Activated CD4-positive, alpha-beta T cell treated with anti-CD3 and anti-CD28 coated beads, Interleukin-2, amount 10 ng/mL, durations not matched to agents 7 days and 5 days (primary cell): Measurements from ENCODE around the gene KIF22. TPM values are rescaled to one million over a fixed set of nuclear protein-coding genes. Genes with fewer than 3 reads are reported as not detected.

ENCODE experiments used
- CTCF ChIA-PET: fragments of 350-600 bp; sonication (Branson Sonifier 250); formaldehyde crosslinking; loops from one replicate; lab custom pipeline; 2021; ENCODE audit warnings: antibody characterized with exemption; lab: Charles Lee
- POLR2A ChIA-PET: fragments of 350-600 bp; sonication (Branson Sonifier 250); formaldehyde crosslinking; loops from one replicate; lab custom pipeline; 2021; ENCODE audit warnings: antibody characterized with exemption; lab: Charles Lee
- DNase-seq: peaks from one replicate; pipeline ENCODE4 v3.0.0-alpha.2; 2020
- H3K27ac Mint-ChIP-seq: one replicate; pipeline ENCODE4 v1.8.0; 2021; ENCODE audit warnings: mild to moderate bottlenecking, moderate library complexity, mixed read lengths
- H3K27me3 Mint-ChIP-seq: one replicate; pipeline ENCODE4 v1.8.0; 2021; ENCODE audit warnings: mixed read lengths
- H3K36me3 Mint-ChIP-seq: one replicate; pipeline ENCODE4 v1.8.0; 2021; ENCODE audit warnings: low read depth, mixed read lengths
- H3K4me1 Mint-ChIP-seq: one replicate; pipeline ENCODE4 v1.8.0; 2021; ENCODE audit warnings: mixed read lengths
- H3K4me3 Mint-ChIP-seq: one replicate; pipeline ENCODE4 v1.8.0; 2021; ENCODE audit warnings: mild to moderate bottlenecking, moderate library complexity, mixed read lengths
- H3K9me3 Mint-ChIP-seq: one replicate; pipeline ENCODE4 v1.8.0; 2021; ENCODE audit warnings: mixed read lengths
- total RNA-seq, 2 experiments: library from RNA; stranded (reverse); gene quantifications; one replicate each; pipeline ENCODE4 v1.2.3, GENCODE V29; 2021

KIF22 gene
- total RNA-seq, 2 experiments from 2014 or later = 244 to 253 TPM

- CTCF ChIA-PET = interaction anchor here (0.7 to 1.3 kb wide), 3 partner anchors 9 to 155 kb away, joined by 3 read pairs; no protein-coding TSS in a partner anchor
- H3K4me3 Mint-ChIP-seq = no peak overlapping the region
- no peaks in the 10 kb centered on the region for H3K9me3 Mint-ChIP-seq
- H3K36me3 Mint-ChIP-seq = peaks cover 21% of the 10 kb centered on the region
- peak overlapping the region; percentile 46 for H3K27ac Mint-ChIP-seq
- DNase-seq = no peak
- H3K27me3 Mint-ChIP-seq = no peaks in the 10 kb centered on the region
- no peaks in the 10 kb centered on the region for H3K4me1 Mint-ChIP-seq
- POLR2A ChIA-PET = no interaction called here
Measured at GRCh38 chr16:29854520-29855100, 64.1 kb downstream of the KIF22 start.

Other genes with a start within 250 kb of the KIF22 start
- gene SPN, start 127.5 kb upstream of the KIF22 start, total RNA-seq = 100 to 1,000 TPM; 351 to 357 TPM
- 1 to 10 TPM; 3.9 to 4.8 TPM for gene QPRT, start 111.6 kb upstream of the KIF22 start, total RNA-seq
- gene C16orf54, start 44.8 kb upstream of the KIF22 start, total RNA-seq = 10 to 100 TPM; 88.3 to 92.3 TPM
- gene ZG16, start 12.5 kb upstream of the KIF22 start, total RNA-seq = not detected
- 100 to 1,000 TPM; 528 to 590 TPM for gene MAZ, start 15.8 kb downstream of the KIF22 start, total RNA-seq
- 1 to 10 TPM in 1 of 2 experiments, under 1 TPM in 1; 0.98 to 1.3 TPM for gene PRRT2, start 21.4 kb downstream of the KIF22 start, total RNA-seq
- 10 to 100 TPM; 26.8 to 29.6 TPM for gene PAGR1, start 25.4 kb downstream of the KIF22 start, total RNA-seq
- gene MVP, start 29.7 kb downstream of the KIF22 start, total RNA-seq = 100 to 1,000 TPM; 177 to 187 TPM
- gene CDIPT, start 72.5 kb downstream of the KIF22 start, total RNA-seq = 10 to 100 TPM; 62.5 to 82.1 TPM
- not detected for gene SEZ6L2, start 108.8 kb downstream of the KIF22 start, total RNA-seq
- gene ASPHD1, start 109.7 kb downstream of the KIF22 start, total RNA-seq = not detected
- 10 to 100 TPM; 28.4 to 36.1 TPM for gene KCTD13, start 135.5 kb downstream of the KIF22 start, total RNA-seq
- 10 to 100 TPM; 57.8 to 60.5 TPM for gene TMEM219, start 171.3 kb downstream of the KIF22 start, total RNA-seq
- gene TAOK2, start 183.1 kb downstream of the KIF22 start, total RNA-seq = 10 to 100 TPM; 47.7 to 48.8 TPM
- gene HIRIP3, start 204.9 kb downstream of the KIF22 start, total RNA-seq = 10 to 100 TPM; 37.0 to 45.0 TPM
- gene INO80E, start 205.5 kb downstream of the KIF22 start, total RNA-seq = 100 to 1,000 TPM; 113 to 134 TPM
- under 1 TPM; 0.19 to 0.30 TPM for gene DOC2A, start 220.3 kb downstream of the KIF22 start, total RNA-seq
- gene C16orf92, start 232.4 kb downstream of the KIF22 start, total RNA-seq = not detected
- 1 to 10 TPM; 7.1 to 7.2 TPM for gene TLCD3B, start 240.5 kb downstream of the KIF22 start, total RNA-seq